Measurements from ENCODE around the gene ANXA5. TPM values are rescaled to one million over a fixed set of nuclear protein-coding genes. Genes with fewer than 3 reads are reported as not detected.
A peak's percentile ranks its signal among the peaks of the same experiment; 100 is the strongest.
"Not testable (repeated sequence)": the region's sequence is repeated elsewhere in the genome, so short reads cannot be mapped to it uniquely, and the experiment has no call there.

ANXA5 gene
- 105 and 107 TPM in 2 replicates for total RNA-seq

GRCh38 chr4:121696581-121697461, at the start of gene ANXA5:
Gene ANXA5, minus strand, starts transcription at chr4:121696980. Its CDS starts 391 bp downstream, at chr4:121696589.
- peak within 1 kb of the TSS; percentile 97 for H3K4me3 Mint-ChIP-seq (ENCODE audit: low read depth)
- no peaks in the 10 kb centered on the region for H3K9me3 Mint-ChIP-seq
- peak within 1 kb of the TSS; percentile 97 for H3K27ac Mint-ChIP-seq
- intact Hi-C loops (cut with micrococcal nuclease) = loop anchor here (1.0 to 5.0 kb wide), 6 partner anchors 9 to 441 kb away; partner anchors contain the start of genes CCNA2 and EXOSC9
- H3K4me1 Mint-ChIP-seq (ENCODE audit: low read depth) = peaks cover 35% of the 10 kb centered on the region
- peaks cover 41% of the 10 kb centered on the region for H3K27me3 Mint-ChIP-seq (ENCODE audit: low read depth)
- H3K36me3 Mint-ChIP-seq (ENCODE audit: low read depth) = peaks cover 13% of the 10 kb centered on the region
- peak; percentile 73 for DNase-seq (ENCODE audit: low spot score)

DNA sequence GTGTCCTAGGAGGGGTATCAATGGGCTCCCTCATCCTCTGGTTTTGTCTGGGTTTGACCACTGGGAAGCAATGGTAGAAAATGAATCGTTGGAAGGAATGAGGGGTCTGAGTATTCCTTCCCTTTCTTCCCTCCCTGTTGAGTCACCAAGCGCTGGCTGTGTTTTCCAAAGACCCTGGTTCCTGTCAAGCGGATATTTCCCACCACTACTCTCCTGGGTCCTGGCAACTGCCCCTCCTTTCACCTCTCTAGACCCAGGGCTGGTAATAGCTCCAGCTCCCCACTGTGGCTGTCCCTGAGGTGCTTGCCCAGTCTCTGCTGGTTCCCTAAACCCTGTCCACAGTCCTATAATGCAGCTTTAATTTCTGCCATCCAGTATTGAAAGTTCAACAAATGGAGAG, 46.0 kb upstream of the ANXA5 start:
- Mint-ChIP-seq H3K4me3 (ENCODE audit: low read depth) (no peak overlapping the region), H3K27ac (no peak overlapping the region), H3K4me1 (ENCODE audit: low read depth) (no peaks in the 10 kb centered on the region), H3K27me3 (ENCODE audit: low read depth) (peaks cover 18% of the 10 kb centered on the region), H3K9me3 (no peaks in the 10 kb centered on the region), H3K36me3 (ENCODE audit: low read depth) (no peaks in the 10 kb centered on the region)
- no peak for DNase-seq (ENCODE audit: low spot score)
- intact Hi-C loops (cut with micrococcal nuclease) = no loop called here

GRCh38 chr4:121741751-121742150, 45.0 kb upstream of the ANXA5 start:
- intact Hi-C loops (cut with micrococcal nuclease) = no loop called here
- no peak for DNase-seq (ENCODE audit: low spot score)
- no peaks in the 10 kb centered on the region for H3K4me1 Mint-ChIP-seq (ENCODE audit: low read depth)
- H3K36me3 Mint-ChIP-seq (ENCODE audit: low read depth) = no peaks in the 10 kb centered on the region
- H3K9me3 Mint-ChIP-seq = no peaks in the 10 kb centered on the region
- H3K27me3 Mint-ChIP-seq (ENCODE audit: low read depth) = peaks cover 16% of the 10 kb centered on the region
- no peak overlapping the region for H3K4me3 Mint-ChIP-seq (ENCODE audit: low read depth)
- H3K27ac Mint-ChIP-seq = no peak overlapping the region

DNA sequence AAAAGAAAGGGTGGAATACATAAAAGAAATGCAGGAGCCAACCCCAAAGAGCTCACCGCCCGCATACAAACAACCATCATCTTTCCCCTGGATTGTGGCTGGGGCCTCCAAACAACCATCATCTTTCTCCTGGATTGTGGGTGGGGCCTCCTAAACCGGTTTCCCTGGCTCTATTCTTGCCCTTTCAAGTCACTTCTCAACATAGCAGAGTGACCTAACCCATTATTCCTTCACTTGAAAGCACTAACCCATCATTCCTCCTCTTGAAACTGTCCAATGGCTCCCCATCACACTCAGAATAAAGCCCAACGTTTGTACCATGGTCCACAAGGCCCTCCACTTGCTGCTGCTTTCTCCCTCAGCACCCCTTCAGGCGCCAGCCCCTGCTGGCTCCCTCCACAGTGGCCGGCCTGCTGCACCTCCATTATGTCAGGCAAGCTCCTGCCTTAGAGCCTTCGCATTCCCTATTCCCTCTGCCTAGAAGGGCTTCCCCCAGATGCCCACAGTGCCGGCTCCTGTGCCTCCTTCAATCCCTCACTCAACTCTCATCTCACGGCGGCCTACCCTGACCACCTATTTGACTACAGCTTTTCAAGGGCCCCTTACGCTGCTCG, 44.1 kb upstream of the ANXA5 start:
- Mint-ChIP-seq H3K36me3 (ENCODE audit: low read depth) (no peaks in the 10 kb centered on the region), H3K4me3 (ENCODE audit: low read depth) (no peak overlapping the region), H3K4me1 (ENCODE audit: low read depth) (no peaks in the 10 kb centered on the region), H3K9me3 (no peaks in the 10 kb centered on the region), H3K27ac (no peak overlapping the region), H3K27me3 (ENCODE audit: low read depth) (peaks cover 21% of the 10 kb centered on the region)
- intact Hi-C loops (cut with micrococcal nuclease) = no loop called here
- DNase-seq (ENCODE audit: low spot score) = no peak

GRCh38 chr4:121739575-121739974, 42.8 kb upstream of the ANXA5 start:
- intact Hi-C loops (cut with micrococcal nuclease) = loop anchor here (5.0 kb wide), 1 partner anchor 277 kb away; no protein-coding TSS in a partner anchor
- no peak for DNase-seq (ENCODE audit: low spot score)
- H3K36me3 Mint-ChIP-seq (ENCODE audit: low read depth) = no peaks in the 10 kb centered on the region
- no peaks in the 10 kb centered on the region for H3K4me1 Mint-ChIP-seq (ENCODE audit: low read depth)
- no peak overlapping the region for H3K4me3 Mint-ChIP-seq (ENCODE audit: low read depth)
- peaks cover 25% of the 10 kb centered on the region for H3K27me3 Mint-ChIP-seq (ENCODE audit: low read depth)
- H3K9me3 Mint-ChIP-seq = no peaks in the 10 kb centered on the region
- H3K27ac Mint-ChIP-seq = no peak overlapping the region

DNA sequence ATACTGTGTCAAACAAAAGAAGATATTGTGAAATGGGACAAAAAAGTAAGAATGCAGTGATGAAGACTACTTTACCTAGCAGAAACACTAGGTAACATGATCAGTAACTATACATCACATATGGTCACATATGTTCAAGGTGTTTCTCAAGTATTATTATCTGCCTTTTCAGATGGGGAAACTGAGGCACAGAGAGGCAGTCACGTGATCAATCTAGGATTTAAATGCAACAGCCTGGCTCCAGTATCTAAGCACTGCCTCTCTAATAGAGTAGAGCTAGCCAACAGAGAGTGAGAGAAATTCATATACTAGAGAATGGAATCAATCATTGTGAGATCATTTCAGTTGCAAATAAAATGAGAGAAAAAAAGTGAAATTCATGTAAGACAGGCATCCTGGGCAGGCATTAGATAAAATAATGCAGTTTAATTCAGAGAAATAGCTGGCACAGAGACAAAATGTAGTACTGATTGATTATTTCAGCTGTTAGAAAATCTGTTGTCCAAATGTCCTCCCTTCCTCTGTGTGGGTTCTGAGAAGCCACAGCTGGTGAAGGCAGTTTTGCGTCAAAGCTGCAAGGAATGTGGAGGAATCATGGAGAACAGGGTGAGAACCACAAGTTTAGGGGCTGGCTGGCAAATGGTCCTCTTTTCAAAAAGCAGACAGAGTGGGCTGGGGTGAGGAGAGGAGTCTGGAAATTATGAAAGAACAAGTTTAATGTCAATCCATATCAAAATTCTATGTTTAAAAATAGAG, 42.2 kb upstream of the ANXA5 start:
- H3K36me3 Mint-ChIP-seq (ENCODE audit: low read depth) = no peaks in the 10 kb centered on the region
- no peaks in the 10 kb centered on the region for H3K4me1 Mint-ChIP-seq (ENCODE audit: low read depth)
- H3K27ac Mint-ChIP-seq = no peak overlapping the region
- H3K9me3 Mint-ChIP-seq = no peaks in the 10 kb centered on the region
- DNase-seq (ENCODE audit: low spot score) = no peak
- intact Hi-C loops (cut with micrococcal nuclease) = loop anchor here (5.0 kb wide), 1 partner anchor 277 kb away; no protein-coding TSS in a partner anchor
- no peak overlapping the region for H3K4me3 Mint-ChIP-seq (ENCODE audit: low read depth)
- peaks cover 27% of the 10 kb centered on the region for H3K27me3 Mint-ChIP-seq (ENCODE audit: low read depth)

DNA sequence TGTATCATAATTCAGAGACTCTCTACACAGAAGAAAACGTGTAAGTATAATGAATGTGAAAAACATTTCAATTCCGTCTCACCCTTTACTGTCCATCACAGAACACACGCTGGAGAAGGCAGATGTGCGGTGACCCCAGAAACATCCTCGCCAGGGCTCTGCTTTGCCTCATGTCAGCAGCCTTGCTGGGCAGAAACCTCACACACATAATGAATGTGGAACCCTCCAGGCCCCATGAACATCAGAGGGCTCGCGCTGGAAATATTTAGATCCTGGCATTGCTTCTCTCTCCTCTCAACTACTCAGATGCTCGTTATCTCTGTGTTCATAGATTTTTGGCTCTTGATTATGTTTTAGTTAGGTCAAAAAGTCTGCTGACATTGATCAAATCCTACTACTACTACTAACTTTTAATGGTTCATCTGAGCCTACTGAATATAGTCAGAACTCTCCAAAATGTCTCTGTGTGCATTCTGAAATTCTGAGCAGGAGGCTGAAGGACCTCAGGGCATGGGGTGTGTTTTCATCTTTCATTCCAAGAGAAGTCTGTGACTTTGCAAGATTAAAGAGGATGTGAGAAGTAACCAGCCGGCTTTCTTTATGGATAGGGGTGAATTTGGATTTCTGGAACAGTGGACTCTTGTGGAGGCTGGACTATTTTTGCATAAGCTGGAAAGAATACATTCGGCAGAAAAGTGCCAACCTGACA, 41.2 kb upstream of the ANXA5 start:
- Mint-ChIP-seq H3K4me1 (ENCODE audit: low read depth) (no peaks in the 10 kb centered on the region), H3K36me3 (ENCODE audit: low read depth) (no peaks in the 10 kb centered on the region), H3K4me3 (ENCODE audit: low read depth) (no peak overlapping the region), H3K9me3 (no peaks in the 10 kb centered on the region), H3K27me3 (ENCODE audit: low read depth) (peaks cover 26% of the 10 kb centered on the region), H3K27ac (no peak overlapping the region)
- no peak for DNase-seq (ENCODE audit: low spot score)
- intact Hi-C loops (cut with micrococcal nuclease) = loop anchor here (5.0 kb wide), 1 partner anchor 276 kb away; no protein-coding TSS in a partner anchor

DNA sequence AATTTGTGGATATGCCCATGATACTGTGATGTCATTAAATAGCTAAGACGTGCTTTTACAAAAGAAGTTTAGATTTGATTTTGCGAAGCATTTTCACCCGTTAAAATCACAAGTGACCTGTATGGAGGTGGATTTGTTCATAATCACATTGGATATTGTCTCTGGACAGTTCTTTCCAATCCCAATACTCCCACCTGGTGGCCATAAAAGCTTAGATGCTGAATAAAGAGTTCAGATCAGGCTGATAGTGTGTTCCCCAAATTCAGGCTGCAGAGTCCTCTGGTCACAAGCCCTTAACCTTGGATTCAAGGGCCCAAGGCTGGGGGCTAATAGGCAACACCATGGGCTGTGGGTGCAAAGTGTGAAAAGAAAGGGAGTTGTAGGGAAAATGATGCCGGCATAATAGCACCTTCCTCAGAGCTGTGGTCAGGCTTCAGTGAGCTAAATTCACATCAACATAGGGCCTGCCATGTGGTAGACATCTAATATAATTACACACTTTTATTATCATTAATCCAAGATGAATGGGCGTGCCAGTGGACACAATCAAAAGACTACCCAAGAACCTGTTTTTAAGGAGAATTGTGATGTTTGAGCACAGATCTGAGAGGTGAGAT, 40.1 kb upstream of the ANXA5 start:
- no peak overlapping the region for H3K4me3 Mint-ChIP-seq (ENCODE audit: low read depth)
- no peak for DNase-seq (ENCODE audit: low spot score)
- no peak overlapping the region for H3K27ac Mint-ChIP-seq
- no peaks in the 10 kb centered on the region for H3K36me3 Mint-ChIP-seq (ENCODE audit: low read depth)
- H3K9me3 Mint-ChIP-seq = no peaks in the 10 kb centered on the region
- intact Hi-C loops (cut with micrococcal nuclease) = loop anchor here (5.0 kb wide), 1 partner anchor 275 kb away; no protein-coding TSS in a partner anchor
- no peaks in the 10 kb centered on the region for H3K4me1 Mint-ChIP-seq (ENCODE audit: low read depth)
- H3K27me3 Mint-ChIP-seq (ENCODE audit: low read depth) = peaks cover 29% of the 10 kb centered on the region

DNA sequence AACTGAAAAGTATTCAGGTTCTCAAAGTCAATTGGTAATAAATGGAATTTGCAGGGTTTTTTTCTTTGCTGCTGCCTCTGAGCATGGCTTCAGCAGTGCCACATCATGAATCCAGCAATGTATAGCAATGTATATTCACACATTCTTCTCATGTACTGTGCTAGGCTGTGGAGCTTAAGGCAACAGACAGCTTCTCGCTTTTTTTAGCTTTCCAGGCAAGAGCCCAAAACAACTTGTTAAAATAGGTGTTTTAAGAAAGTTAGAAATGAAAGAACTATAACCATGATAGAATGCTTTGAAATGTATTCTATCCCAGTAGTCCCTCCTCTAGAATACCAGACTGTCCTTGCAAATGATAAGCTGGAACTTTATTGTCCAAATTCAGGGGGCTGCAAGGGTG, 37.8 kb upstream of the ANXA5 start:
- Mint-ChIP-seq H3K27me3 (ENCODE audit: low read depth) (peaks cover 32% of the 10 kb centered on the region), H3K4me1 (ENCODE audit: low read depth) (no peaks in the 10 kb centered on the region), H3K36me3 (ENCODE audit: low read depth) (no peaks in the 10 kb centered on the region), H3K27ac (no peak overlapping the region), H3K9me3 (no peaks in the 10 kb centered on the region), H3K4me3 (ENCODE audit: low read depth) (no peak overlapping the region)
- intact Hi-C loops (cut with micrococcal nuclease) = no loop called here
- DNase-seq (ENCODE audit: low spot score) = no peak

GRCh38 chr4:121733942-121734341, 37.2 kb upstream of the ANXA5 start:
- intact Hi-C loops (cut with micrococcal nuclease) = no loop called here
- DNase-seq (ENCODE audit: low spot score) = no peak
- Mint-ChIP-seq H3K36me3 (ENCODE audit: low read depth) (no peaks in the 10 kb centered on the region), H3K4me3 (ENCODE audit: low read depth) (no peak overlapping the region), H3K4me1 (ENCODE audit: low read depth) (no peaks in the 10 kb centered on the region), H3K27me3 (ENCODE audit: low read depth) (peaks cover 31% of the 10 kb centered on the region), H3K9me3 (no peaks in the 10 kb centered on the region), H3K27ac (no peak overlapping the region)

DNA sequence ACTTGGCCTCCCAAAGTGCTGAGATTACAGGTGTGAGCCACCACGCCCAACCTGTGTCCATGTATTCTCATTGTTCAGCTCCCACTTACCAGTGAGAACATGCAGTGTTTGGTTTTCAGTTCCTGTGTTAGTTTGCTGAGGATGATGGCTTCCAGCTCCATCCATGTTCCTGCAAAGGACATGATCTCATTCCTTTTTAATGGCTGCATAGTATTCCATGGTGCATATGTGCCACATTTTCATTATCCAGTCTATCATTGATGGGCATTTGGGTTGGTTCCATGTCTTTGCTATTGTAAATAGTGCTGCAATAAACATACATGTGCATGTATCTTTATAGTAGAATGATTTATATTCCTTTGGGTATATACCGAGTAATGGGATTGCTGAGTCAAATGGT, 33.0 kb upstream of the ANXA5 start:
- intact Hi-C loops (cut with micrococcal nuclease) = loop anchor here (5.0 kb wide), 2 partner anchors 247 to 357 kb away; no protein-coding TSS in a partner anchor
- DNase-seq (ENCODE audit: low spot score); H3K9me3 Mint-ChIP-seq; H3K36me3 Mint-ChIP-seq (ENCODE audit: low read depth); H3K4me1 Mint-ChIP-seq (ENCODE audit: low read depth); H3K27ac Mint-ChIP-seq; H3K4me3 Mint-ChIP-seq (ENCODE audit: low read depth): not testable (repeated sequence)
- H3K27me3 Mint-ChIP-seq (ENCODE audit: low read depth) = peaks cover 14% of the 10 kb centered on the region

DNA sequence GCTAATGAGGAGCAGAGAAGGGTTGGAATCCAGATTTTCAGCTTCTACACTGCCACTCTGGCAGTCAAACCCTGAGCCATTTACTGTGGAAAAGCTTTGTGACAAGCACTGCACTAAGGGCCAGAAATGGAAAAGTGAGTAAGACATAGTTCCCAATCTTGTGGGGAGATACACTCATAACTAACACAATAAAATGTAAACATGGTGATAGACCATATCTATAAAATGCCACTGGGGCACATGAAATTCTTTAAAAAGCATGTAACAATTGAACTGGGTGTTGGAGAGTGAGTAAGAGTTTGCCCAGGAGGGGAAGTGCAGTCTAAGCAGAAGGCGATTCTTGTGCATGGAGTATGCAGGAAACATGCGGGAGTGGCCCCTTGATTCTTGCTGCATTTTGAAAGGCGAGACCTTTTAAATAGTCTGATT, 32.0 kb upstream of the ANXA5 start:
- Mint-ChIP-seq H3K9me3 (no peaks in the 10 kb centered on the region), H3K4me1 (ENCODE audit: low read depth) (peaks cover 9% of the 10 kb centered on the region), H3K36me3 (ENCODE audit: low read depth) (no peaks in the 10 kb centered on the region), H3K27ac (no peak overlapping the region), H3K27me3 (ENCODE audit: low read depth) (peaks cover 12% of the 10 kb centered on the region), H3K4me3 (ENCODE audit: low read depth) (no peak overlapping the region)
- intact Hi-C loops (cut with micrococcal nuclease) = loop anchor here (5.0 kb wide), 2 partner anchors 247 to 357 kb away; no protein-coding TSS in a partner anchor
- DNase-seq (ENCODE audit: low spot score) = no peak

All from activated T-helper 2 cell treated with anti-CD3 and anti-CD28 coated beads, Interferon-gamma antibody, Interleukin-2, Interleukin-4, amounts not matched to agents 10 μg/mL and 5 μg/mL and 100 μg/mL, durations not matched to agents 14 hours and 24 hours and 36 hours (primary cell).